Central memory CD4-positive, alpha-beta T cell (primary cell): ENCODE results near the gene GP2.
"Not testable (repeated sequence)": the region's sequence is repeated elsewhere in the genome, so short reads cannot be mapped to it uniquely, and the experiment has no call there.

ENCODE experiments used
- DNase-seq: peaks from one replicate; pipeline ENCODE4 v3.0.0; 2022

The GP2 gene

DNA sequence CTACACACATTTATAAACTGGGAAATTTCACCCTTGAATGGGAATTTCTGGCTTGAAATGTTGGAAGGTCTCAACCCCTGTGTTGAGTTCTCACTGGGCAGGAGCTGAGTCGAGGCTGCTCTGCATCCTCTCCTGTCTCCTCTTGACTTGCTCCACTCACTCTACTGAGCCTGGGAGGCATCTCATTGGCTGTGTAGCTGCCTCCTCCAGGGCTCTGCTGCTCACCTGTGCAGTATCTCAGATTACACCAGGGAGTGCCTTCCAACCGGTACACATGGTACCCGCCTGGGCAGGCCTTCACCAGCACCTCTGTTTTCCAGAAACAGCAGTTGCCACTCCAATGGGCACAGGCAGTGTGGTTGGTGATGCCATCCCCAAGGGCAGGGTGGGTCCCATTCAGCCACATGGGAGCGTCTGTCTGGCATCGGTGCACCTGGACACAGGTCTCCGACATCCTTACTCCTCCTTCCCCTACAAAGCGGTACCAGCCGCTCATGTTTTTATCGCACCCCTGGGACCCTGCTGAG lies 3.7 kb downstream of the GP2 start:
- DNase-seq, result no peak

DNA sequence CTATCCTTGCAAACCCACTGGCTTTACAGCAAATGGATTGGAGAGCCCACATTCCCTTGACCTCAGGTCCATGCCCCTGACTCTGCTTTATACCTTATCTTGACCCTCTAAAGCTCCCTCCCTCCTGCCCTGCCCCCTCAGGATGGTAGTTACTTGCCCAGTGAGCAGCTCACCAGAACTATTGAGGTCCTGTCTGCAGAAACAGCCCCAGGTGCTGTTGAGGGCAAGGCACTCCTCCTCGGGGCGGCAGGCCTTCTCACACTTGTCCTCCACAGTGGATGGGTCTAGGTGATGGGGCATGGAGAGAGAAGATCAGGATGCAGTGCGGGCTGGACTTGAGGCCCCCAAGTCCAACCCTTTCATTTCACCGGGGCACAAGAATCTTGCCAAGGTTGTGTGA lies 4.6 kb downstream of the GP2 start:
- no peak for DNase-seq

GRCh38 chr16:20321671-20322070 lies 5.6 kb downstream of the GP2 start:
- no peak for DNase-seq

- not testable (repeated sequence) for DNase-seq
Measured at GRCh38 chr16:20321051-20321450, 6.3 kb downstream of the GP2 start.

DNA sequence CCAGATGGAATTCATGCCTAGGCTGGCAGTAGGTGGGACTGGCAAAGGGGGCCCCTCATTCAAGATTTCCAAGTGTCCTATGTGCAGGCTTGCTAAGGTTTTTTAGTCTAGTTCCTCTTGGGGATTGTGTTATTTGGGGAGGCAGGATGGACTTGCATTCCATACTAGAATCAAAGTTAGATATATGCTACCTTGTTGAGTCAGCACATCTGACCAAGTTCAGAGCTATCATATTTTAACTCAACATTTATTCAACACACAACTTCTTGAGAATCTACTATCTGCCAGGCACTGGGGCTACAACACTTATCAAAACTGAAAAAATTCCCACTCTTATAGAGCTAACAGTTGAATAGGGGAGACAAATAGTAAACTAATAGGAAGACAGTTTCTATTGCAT lies 6.7 kb downstream of the GP2 start:
- DNase-seq, result no peak

GRCh38 chr16:20320178-20320577 lies 7.1 kb downstream of the GP2 start:
- no peak for DNase-seq

GRCh38 chr16:20319406-20319805 lies 7.9 kb downstream of the GP2 start:
- DNase-seq, result no peak

- no peak for DNase-seq
Measured at GRCh38 chr16:20318437-20318836, 8.9 kb downstream of the GP2 start.

DNA sequence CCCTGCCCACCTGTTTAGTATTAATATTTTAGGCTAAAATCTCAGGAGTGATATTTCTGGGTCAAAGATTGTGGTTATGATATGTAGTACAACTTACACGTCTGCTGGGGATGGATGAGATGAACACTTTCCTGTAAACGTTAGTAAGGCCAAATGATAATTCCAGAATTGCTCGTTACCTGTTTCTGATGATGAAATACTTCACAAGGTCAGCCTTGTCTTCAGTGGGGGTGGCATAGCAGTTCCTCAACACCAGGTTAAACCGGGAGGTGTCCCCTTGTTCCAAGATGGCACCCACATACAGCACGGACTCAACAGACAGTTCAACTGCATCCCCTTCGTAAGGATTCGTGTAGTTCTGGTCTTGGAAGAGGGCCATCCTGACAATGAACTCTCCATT lies 9.3 kb downstream of the GP2 start:
- no peak for DNase-seq

DNA sequence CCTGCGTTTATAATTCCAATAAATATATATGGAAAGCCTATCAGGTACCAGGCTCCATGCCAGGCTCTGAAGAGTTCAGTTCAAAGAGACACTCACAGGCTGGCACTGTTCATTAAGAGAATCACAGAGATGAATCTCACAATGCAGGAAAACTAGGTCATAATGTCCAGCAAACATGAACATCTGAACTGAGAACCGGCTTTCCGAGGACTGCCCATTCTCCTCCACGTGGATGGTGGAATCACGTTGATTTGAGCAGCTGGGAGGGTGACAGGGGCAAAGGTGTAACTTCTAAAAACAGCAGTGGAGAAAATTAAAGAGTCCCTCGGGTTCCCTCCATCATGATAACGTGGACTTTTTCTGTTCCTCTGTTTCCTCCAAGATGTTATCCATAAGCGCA lies 10.2 kb downstream of the GP2 start:
- DNase-seq, result no peak

- no peak for DNase-seq
Measured at GRCh38 chr16:20316715-20317114, 10.6 kb downstream of the GP2 start.

GRCh38 chr16:20315764-20316163 lies 11.5 kb downstream of the GP2 start:
- DNase-seq, result no peak

DNA sequence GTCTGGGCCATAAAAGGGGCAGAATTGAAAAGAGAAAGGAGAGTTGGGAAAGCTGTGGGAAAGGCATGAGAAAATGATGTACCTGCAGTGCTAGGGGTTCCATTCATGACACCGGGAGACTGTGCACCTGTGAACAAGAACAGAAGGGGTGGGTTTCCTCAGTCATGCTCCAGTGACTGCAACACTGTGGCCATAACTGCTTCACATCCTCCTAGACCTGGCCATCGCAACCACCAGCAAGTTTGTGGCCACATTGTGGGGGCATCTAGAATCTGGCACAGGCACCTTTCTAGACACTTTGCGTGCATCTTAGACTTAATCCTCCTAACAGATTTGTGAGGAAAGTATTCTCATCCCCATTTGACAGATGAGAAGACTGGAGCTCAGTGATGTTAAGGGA lies 12.7 kb downstream of the GP2 start:
- DNase-seq, result no peak

- DNase-seq, result no peak
Measured at GRCh38 chr16:20313741-20314140, 13.6 kb downstream of the GP2 start.

DNA sequence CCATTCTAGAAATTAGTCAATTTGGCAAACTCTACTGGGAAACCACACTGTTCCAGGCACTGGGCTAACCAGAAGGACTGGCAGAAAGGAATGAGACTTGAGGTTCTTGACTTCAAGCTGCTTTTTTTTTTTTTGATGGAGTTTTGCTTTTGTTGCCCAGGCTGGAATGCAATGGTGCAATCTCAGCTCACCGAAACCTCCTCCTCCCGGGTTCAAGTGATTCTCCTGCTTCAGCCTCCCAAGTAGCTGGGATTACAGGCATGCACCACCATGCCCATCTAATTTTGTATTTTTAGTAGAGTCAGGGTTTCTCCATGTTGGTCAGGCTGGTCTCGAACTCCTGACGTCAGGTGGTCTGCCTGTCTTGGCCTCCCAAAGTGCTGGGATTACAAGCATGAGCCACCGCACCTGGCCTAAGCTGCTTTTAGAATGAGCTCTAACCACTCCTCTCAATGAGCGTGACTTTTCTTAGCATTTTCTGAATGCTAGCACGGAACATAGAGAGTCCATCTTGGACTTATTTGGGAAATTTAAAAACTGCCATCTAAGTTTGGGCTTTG lies 14.7 kb downstream of the GP2 start:
- not testable (repeated sequence) for DNase-seq

- DNase-seq, result no peak
Measured at GRCh38 chr16:20311548-20311947, 15.8 kb downstream of the GP2 start.

DNA sequence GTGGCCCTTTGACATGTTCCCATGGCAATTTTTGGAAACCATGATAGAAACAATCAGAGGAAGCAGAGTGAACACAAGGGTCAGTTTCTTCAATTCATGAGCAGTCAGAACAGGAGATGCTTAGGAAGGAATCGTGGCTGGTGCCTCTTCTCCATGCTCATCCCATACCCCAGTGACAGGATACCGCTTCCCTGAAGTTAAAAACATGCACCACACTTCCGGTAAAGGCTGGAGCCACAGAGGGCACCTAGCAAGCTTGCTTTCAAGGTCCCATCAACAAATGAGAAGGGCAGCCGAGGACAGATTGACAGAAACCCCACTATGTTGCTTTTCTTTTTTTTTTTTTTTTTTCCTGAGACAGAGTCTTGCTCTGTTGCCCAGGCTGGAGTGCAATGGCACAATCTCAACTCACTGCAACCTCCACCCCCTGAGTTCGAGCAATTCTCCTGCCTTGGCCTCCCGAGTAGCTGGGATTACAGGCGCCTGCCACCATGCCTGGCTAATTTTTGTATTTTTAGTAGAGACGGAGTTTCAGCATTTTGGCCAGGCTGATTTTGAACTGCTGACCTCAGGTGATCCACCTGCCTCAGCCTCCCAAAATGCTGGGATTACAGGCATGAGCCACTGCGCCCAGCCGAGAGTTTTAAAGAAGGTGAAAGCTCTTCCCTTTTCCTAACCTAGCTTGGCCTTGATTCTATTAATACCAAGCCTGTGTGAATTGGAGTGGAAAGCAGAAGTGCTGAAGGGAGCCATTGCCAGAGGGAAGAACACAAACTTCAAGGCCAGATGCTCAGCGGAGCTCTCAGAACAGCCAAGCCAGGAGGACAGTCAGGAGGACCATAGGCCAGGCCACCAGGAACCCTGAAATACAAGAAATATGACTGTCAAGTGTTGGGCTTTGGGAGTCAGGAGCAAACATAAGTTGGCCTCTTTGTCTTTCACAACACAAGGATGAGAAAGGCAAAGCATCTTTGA lies 16.6 kb downstream of the GP2 start:
- no peak for DNase-seq

GRCh38 chr16:20309786-20310185 lies 17.5 kb downstream of the GP2 start:
- no peak for DNase-seq

DNA sequence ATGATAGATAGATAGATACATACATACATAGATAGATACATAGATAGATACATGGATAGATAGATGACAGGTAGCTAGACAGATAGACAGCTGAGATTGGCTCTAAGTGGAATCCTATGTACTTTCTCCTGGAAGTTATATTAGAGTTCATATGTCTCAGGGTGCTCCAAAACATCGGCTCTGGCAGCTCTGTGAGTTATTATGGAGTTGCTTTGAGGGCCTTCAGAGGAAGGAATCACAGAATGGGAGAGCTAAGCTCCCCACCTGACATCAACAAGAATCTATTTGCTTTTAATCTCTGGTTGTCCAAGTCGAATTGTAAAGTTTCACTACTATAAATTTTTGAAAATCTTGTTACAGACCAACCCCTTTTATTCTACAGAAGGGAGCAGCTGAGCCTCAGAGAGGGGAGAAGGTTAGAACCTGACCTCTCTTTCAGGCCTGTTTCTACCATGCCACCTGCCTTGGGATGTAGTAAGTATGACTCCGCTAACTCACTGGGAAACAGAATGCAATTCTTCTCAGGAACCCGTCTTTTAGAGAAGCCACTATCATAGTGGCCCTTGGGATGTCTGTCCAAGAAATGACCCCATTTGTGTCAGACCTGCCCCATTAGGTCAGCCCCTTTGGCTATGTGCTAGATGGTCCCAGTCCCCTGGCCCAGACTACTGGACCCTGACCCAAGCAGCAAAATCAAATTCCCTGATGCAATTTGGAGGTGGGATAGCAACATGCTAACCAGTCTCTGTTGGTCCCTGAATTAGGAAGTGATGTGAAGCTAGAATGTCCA lies 18.3 kb downstream of the GP2 start:
- no peak for DNase-seq

GRCh38 chr16:20308266-20308665 lies 19.0 kb downstream of the GP2 start:
- no peak for DNase-seq

- DNase-seq, result no peak
Measured at GRCh38 chr16:20307791-20308190, 19.5 kb downstream of the GP2 start.

DNA sequence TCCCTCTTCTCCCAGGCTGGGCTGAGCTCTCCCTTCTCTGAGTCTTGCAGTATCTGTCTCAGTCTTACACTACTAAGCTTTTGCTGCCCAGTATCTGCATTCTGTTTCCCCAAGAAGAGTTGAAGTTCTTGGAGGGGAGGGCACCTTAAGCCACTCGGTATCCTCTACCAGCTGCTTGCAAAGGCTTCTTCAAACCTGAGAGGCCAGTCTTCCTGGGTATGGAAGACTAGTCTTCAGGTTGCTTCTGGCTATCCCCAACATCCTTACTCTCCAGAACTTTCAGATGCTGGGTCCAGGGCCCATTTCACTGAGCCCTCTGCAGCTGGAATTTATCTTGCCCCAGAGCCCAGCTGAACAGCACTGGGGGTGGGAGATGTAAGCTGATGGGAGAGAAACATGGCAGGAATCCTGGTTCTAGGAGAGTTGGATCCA lies 20.1 kb downstream of the GP2 start:
- no peak for DNase-seq

- no peak for DNase-seq
Measured at GRCh38 chr16:20306401-20306800, 20.9 kb downstream of the GP2 start.
